Glomerular visceral epithelial cell (primary cell): Measurements from ENCODE around the gene DNMT1.
"Not testable (repeated sequence)": the region's sequence is repeated elsewhere in the genome, so short reads cannot be mapped to it uniquely, and the experiment has no call there.

Experiments used
- DNase-seq: peaks from one replicate; pipeline ENCODE4 v3.0.0-alpha.2; 2016; ENCODE audit errors: extremely low spot score

Gene DNMT1

GRCh38 chr19:10194500-10195198, at the start of gene DNMT1:
DNMT1 (minus strand) TSS chr19:10194953; CDS start chr19:10194899, 54 bp downstream.
- peak; percentile 98 for DNase-seq

DNA sequence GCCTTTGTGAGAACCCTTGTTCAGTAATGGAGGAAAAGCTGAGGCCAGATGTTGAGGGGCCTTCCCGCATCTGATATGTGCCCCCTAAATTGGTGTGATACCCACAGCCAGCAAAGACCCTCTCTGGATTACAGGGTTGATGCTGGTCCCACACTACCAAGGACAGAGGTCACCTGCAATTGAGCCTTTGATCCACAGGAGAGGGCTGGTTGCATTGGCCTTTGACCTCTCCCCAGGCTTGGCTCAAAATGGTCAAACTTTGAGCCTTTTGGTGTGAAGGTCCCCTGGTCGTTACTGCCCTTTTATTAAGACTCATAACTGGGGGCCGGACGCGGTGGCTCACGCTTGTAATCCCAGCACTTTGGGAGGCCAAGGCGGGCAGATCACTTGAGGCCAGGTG, 48.9 kb upstream of the DNMT1 start:
- DNase-seq: no peak

DNA sequence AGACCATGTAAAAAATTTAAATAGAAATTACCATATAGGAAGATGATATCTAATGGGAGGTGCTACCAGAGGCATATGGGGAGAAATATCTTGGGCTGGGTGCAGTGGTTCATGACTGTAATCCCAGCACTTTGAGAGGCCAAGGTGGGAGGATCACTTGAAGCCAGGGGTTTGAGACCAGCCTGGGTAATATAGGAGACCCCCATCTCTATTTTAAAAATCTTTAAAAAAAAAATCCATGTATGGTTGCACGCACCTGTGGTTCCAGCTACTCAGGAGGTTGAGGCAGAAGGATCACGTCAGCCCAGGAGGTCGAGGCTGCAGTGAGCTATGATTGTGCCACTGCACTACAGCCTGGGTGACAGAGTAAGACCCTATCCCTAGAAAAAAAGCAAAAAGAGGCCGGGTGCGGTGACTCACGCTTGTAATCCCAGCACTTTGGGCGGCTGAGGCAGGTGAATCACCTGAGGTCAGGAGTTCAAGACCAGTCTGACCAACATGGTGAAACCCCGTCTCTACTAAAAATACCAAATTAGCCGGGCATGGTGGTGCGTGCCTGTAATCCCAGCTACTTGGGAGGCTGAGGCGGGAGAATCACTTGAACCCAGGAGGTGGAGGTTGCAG, 47.2 kb upstream of the DNMT1 start:
- DNase-seq: not testable (repeated sequence)

DNA sequence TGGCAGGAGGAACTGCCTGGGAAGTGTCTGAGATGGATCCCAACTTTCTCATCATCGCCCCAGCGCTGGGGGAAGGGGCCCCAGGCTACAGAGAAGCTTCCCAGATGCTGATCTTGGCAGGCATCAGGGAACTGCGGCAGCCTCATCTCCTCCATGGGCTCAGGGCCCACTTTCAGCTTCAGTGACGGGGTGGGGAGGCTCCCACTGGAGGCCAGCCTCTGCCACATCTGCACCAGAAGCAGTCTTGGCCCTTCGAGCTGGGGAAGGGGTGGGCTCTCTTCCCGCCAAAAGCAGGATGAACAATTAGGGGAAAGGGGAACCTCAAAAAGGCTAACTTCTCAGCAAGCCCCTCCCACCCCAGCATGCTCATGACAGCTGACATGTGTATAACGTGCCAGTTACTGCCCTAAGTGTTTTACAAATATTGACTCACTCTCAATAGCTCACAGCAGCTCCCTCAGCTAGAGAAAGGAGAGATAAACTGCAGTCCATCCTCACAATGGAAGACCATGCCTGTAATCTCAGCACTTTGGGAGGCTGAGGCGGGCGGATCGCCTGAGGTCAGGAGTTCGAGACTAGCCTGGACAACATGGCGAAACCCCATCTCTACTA, 43.5 kb upstream of the DNMT1 start:
- no peak for DNase-seq

DNA sequence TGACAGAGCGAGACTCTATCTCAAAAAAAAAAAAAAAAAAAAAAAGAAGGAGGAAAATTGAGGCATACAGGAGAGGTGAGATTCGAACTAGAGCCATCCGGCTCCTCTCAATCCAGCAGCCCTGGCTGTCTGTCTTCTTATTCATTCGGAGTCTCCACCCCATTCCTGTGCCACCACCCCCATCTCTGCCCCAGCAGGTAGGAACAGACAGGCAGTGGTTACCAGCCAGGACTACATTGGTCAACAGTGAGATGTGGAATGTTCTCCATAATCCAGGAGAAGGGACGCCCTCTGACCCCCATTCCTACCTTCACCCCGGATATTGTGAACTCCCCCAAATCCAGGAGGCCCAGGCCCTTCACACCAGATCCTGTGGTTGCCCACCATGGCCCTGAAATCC, 42.9 kb upstream of the DNMT1 start:
- no peak for DNase-seq

GRCh38 chr19:10235409-10235808, 40.7 kb upstream of the DNMT1 start:
- not testable (repeated sequence) for DNase-seq

DNA sequence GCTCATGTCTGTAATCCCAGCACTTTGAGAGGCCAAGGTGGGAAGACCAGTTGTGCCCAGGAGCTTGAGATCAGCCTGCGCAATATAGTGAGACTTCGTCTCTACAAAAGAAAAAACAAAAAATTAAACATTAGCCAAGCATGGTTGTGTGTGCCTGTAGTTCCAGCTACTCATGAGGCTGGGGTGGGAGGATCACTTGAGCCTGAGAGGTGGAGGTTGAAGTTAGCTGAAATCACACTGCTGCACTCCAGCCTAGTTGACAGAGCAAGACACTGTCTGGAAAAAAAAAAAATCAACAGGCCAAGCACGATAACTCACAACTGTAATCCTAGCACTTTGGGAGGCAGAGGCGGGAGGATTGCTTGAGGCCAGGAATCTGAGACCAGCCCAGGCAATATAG, 40.2 kb upstream of the DNMT1 start:
- DNase-seq: no peak

GRCh38 chr19:10233946-10234345, 39.2 kb upstream of the DNMT1 start:
- DNase-seq: no peak

DNA sequence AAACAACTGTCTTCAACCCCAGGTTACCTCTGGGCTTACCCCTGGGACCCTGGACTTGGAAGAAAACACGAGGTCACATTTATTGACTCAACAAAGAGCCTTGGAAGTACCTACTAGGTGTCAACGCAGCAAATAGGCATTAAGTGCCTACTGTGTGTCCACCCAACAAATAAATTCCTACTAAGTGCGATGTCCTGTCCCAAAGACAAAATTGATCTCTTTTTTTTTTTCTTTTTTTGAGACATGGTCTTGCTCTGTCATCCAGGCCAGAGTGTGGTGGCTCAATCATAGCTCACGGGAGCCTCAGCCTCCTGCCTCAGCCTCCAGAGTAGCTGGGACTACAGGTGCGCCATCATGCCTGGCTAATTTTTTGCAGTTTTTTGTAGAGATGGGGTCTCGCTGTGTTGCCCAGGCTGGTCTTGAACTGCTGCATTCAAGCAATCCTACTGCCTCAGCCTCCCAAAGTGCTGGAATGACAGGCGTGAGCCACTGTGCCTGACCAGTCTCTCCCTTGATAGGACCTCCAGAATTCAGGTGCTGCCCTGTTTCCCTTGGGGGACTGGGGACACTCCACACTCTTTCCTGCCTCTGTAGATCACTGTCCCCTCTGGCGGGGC, 37.0 kb upstream of the DNMT1 start:
- no peak for DNase-seq

- DNase-seq: peak; percentile 78
Observed at GRCh38 chr19:10230861-10231611, 36.3 kb upstream of the DNMT1 start, which contains the start of gene S1PR2. S1PR2 (minus strand) TSS chr19:10231331; CDS start chr19:10224905, 6,426 bp downstream.

- no peak for DNase-seq
Observed at GRCh38 chr19:10230173-10230860, 35.6 kb upstream of the DNMT1 start.

- no peak for DNase-seq
Observed at GRCh38 chr19:10228920-10229319, 34.2 kb upstream of the DNMT1 start.

GRCh38 chr19:10228393-10228792, 33.6 kb upstream of the DNMT1 start:
- no peak for DNase-seq

DNA sequence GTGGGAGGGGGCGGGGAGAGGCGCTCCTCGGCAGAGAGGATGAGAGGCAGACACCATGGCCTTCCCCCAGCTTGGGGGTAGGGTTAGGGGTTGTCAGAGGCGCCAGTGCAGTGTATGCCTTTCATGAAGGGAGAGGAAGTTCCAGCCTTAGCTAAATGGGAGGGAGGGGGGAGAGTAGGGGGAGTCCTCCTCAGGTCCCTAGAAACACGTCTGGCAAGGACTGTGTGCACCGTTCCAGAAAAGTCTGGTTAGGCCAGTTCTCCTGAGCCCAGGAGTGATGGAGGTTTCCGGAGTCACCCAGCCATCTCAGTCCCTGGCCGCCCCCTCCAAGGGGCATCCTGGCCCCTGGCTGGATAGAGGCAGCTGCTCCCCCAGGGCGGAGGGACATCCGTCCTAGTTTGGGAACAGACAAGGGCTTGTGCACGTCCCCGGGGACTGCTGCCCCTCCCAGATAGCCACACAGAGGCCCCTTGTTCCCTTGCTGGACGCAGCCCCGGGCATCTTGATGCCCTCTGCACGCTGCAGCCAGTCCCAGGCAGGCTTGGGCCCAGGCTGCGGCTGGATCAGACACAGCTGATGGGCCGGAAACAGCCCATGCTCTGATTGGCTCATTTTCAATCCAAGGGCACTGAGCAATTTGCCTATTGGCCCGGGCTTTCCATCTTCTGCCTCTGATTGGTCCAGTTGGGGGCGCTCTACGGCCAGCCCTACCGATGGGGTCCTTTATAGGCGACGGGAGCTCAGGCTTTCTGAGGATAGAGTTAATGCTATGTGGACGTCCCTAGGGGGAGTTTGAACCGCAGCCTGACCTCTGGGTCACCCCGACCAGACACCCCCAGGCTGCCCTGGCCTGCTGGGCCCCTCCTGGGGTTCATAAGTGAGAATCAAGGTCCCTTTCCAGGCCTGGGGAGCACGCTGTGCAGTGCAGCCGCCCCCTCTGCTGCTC, 32.5 kb upstream of the DNMT1 start:
- DNase-seq: no peak

- DNase-seq: no peak
Observed at GRCh38 chr19:10226376-10227025, 31.7 kb upstream of the DNMT1 start.

DNA sequence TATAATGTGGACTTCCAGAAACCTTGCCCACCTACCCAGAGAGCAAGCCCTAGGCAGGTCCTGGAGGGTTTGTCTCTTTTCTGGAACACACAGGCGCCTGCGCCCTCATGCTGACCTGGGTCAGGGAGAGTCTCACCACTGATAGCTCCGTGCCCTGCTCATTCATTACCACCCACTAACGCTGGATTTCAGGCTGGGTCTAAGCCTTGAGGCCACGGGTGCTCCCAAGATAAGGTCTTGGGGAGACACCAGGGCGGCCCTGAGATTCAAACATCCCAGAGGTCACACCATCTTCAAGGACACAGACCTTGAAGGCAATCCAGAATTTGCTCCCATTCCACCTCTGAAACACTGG, 31.2 kb upstream of the DNMT1 start:
- no peak for DNase-seq

DNA sequence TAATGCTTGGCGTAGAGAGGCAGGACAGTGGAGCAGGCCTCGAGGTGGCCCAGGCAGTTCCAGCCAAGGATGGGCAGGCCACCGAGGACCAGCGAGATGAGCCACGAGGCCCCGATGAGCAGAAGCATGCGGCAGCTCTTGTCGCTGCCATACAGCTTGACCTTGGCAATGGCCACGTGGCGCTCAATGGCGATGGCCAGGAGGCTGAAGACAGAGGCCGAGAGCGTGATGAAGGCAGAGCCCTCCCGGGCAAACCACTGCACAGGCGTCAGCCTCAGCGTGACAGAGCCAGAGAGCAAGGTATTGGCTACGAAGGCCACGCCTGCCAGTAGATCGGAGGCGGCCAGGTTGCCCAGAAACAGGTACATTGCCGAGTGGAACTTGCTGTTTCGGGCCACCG, 29.6 kb upstream of the DNMT1 start:
- no peak for DNase-seq

DNA sequence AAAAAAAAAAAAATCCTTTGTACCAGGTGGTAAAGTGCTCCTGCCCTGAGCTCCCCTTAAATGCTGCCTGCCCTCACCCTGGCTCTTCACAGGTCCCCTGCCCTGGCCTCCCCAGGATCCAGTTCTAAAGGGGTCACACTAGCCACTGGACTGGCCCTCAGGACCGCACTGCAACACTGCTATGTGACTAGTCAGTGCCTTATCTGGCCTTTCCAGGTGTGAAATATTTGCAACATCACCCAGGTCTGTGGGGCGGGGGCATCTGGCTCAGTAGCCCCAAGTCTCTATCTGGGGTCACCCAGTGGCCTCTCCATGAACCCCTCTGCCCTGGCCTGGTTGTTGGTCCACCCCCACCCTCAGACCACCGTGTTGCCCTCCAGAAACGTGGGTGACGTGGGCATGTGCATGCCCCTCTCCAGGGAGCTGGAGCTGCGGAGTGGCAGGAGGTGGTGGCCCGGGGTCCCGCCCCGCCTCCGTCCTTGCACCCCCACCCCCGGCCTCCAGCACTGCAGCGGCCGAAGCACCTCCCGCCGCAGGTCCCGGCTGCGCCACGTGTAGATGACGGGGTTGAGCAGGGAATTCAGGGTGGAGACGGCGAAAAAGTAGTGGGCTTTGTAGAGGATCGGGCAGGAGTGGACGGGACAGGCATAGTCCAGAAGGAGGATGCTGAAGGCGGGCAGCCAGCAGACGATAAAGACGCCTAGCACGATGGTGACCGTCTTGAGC, 28.9 kb upstream of the DNMT1 start:
- DNase-seq: no peak
